ENCODE data around the gene ANKS1B. TPM values are rescaled to one million over a fixed set of nuclear protein-coding genes. Genes with fewer than 3 reads are reported as not detected.

Gene ANKS1B
- total and polyA plus RNA-seq, 10 of the 15 experiments (the other 5 are each of a cell fraction or from before 2014, with no cell fraction given): 0.16 to 1.3 (median 0.82) TPM; not detected in 7

DNA sequence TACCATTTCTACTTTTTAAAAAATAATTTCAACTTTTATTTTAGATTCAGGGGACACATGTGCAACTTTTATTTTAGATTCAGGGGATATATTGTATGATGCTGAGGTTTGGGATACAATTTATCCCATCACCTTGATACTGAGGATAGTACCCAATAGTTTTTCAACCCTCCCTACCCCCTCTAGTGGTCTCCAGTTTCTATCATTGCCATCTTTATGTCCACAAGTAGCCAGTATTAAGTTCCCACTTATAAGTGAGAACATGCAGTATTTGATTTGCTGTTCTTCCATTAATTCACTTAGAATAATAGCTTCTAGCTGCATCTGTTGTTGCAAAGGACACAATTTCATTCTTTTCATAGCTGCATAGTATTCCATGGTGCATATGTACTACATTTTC, 162.5 kb downstream of the ANKS1B start:
- intact Hi-C loops (cut with micrococcal nuclease; ENCODE audit: unreplicated experiment): no loop called here
- H3K79me2 ChIP-seq (ENCODE audit: control insufficient read depth, insufficient read depth, low read length): no peaks in the 10 kb centered on the region
- no TSS peak for BruUV-seq (replicated peaks)
- H3K27me3 ChIP-seq (replicated peaks in 1 of 2; ENCODE audit: control insufficient read depth in 2 of 2, insufficient read depth in 2 of 2, low read length in 1 of 2): no peaks in the 10 kb centered on the region
- no peak overlapping the region for H2AFZ ChIP-seq (ENCODE audit: control insufficient read depth, low read depth, low read length)
- ChIA-PET POLR2A (no interaction called here), CTCF (no interaction called here), RAD21 (ENCODE audit: unreplicated experiment) (no interaction called here), SMC1A (ENCODE audit: uncharacterized antibody, unreplicated experiment) (no interaction called here)
- no peak overlapping the region for H3K9ac ChIP-seq (ENCODE audit: control insufficient read depth, insufficient read depth, low read length)
- H4K20me1 ChIP-seq (ENCODE audit: control insufficient read depth, insufficient read depth): no peaks in the 10 kb centered on the region
- no peak overlapping the region for H3K4me3 ChIP-seq
- no peaks in the 10 kb centered on the region for H3K9me3 ChIP-seq (replicated peaks; ENCODE audit: control insufficient read depth, insufficient read depth, low read length)
- no peak overlapping the region for H3K27ac ChIP-seq (ENCODE audit: control insufficient read depth, insufficient read depth)
- H3K36me3 ChIP-seq (ENCODE audit: control insufficient read depth in 2 of 2, insufficient read depth in 2 of 2, low read length in 1 of 2): no peaks in the 10 kb centered on the region
- DNase-seq (ENCODE audit: low read depth, low spot score) (no peak), ATAC-seq (no peak), FAIRE-seq (no peak)
- H3K4me1 ChIP-seq (ENCODE audit: control insufficient read depth, insufficient read depth, low read length): no peaks in the 10 kb centered on the region
- in situ Hi-C loops (cut with MboI): no loop called here
- no peak for TF ChIP-seq POLR2AphosphoS2 (IDR thresholded peaks at IDR 0.05; ENCODE audit: low read depth, low read length)
- no peak for TF ChIP-seq WRNIP1 (IDR thresholded peaks at IDR 0.05; ENCODE audit: borderline replicate concordance, low read depth, low read length)
- no peak for TF ChIP-seq NFXL1 (IDR thresholded peaks at IDR 0.05; ENCODE audit: borderline replicate concordance)
- no peak for TF ChIP-seq RUNX3 (IDR thresholded peaks at IDR 0.05; ENCODE audit: low read length)
- TF ChIP-seq, protein P1, sequence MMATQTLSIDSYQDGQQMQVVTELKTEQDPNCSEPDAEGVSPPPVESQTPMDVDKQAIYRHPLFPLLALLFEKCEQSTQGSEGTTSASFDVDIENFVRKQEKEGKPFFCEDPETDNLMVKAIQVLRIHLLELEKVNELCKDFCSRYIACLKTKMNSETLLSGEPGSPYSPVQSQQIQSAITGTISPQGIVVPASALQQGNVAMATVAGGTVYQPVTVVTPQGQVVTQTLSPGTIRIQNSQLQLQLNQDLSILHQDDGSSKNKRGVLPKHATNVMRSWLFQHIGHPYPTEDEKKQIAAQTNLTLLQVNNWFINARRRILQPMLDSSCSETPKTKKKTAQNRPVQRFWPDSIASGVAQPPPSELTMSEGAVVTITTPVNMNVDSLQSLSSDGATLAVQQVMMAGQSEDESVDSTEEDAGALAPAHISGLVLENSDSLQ (IDR thresholded peaks at IDR 0.05): no peak
- TF ChIP-seq HDGF (IDR thresholded peaks at IDR 0.05): no peak
- no peak for TF ChIP-seq MTA3 (IDR thresholded peaks at IDR 0.05; ENCODE audit: borderline replicate concordance, low read length)
- TF ChIP-seq CHD2 (IDR thresholded peaks at IDR 0.05; ENCODE audit: borderline replicate concordance, low read depth, low read length): no peak
- TF ChIP-seq CHD4 (IDR thresholded peaks at IDR 0.05): no peak
- H3K4me2 ChIP-seq (ENCODE audit: control insufficient read depth, insufficient read depth): no peak overlapping the region
